Esophagus squamous epithelium (tissue), 4 donors: ENCODE measurements around the gene CECR2.

Experiments
- POLR2A ChIP-seq, 4 donors: fragments of 450-650 bp; IDR thresholded peaks; one replicate each; pipeline ENCODE4 v1.6.1; 2017; ENCODE audit warnings: antibody characterized with exemption in 4 of 4, mild to moderate bottlenecking in 4 of 4, moderate library complexity in 3 of 4
- TF ChIP-seq, protein P1 (sequence below), 6 experiments: fragments of 450-650 bp in 4 of 6; fragments of 200-600 bp in 2 of 6; sonication (generic) in 2 of 6; IDR thresholded peaks; one replicate each; pipeline ENCODE4 v1.5.1; 2016 to 2019; ENCODE audit warnings: antibody characterized with exemption in 6 of 6, mild to moderate bottlenecking in 4 of 6, moderate library complexity in 4 of 6

- TF ChIP-seq, protein P1, sequence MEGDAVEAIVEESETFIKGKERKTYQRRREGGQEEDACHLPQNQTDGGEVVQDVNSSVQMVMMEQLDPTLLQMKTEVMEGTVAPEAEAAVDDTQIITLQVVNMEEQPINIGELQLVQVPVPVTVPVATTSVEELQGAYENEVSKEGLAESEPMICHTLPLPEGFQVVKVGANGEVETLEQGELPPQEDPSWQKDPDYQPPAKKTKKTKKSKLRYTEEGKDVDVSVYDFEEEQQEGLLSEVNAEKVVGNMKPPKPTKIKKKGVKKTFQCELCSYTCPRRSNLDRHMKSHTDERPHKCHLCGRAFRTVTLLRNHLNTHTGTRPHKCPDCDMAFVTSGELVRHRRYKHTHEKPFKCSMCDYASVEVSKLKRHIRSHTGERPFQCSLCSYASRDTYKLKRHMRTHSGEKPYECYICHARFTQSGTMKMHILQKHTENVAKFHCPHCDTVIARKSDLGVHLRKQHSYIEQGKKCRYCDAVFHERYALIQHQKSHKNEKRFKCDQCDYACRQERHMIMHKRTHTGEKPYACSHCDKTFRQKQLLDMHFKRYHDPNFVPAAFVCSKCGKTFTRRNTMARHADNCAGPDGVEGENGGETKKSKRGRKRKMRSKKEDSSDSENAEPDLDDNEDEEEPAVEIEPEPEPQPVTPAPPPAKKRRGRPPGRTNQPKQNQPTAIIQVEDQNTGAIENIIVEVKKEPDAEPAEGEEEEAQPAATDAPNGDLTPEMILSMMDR (IDR thresholded peaks at IDR 0.05), result no peak
- TF ChIP-seq POLR2A (IDR thresholded peaks at IDR 0.05), result no peak
Observed at GRCh38 chr22:17603668-17604067, 234.4 kb downstream of the CECR2 start.
